Transverse colon (tissue), 4 donors: Measurements from ENCODE around the gene CCL15. TPM values are rescaled to one million over a fixed set of nuclear protein-coding genes. Genes with fewer than 3 reads are reported as not detected.

Experiments used
- DNase-seq: peaks from one replicate; pipeline ENCODE4 v3.0.0-alpha.2; 2019
- H3K27ac ChIP-seq, 4 donors: fragments of 200-600 bp; sonication (generic); 2 replicates each; pipeline ENCODE4 v1.5.1; 2016 to 2018; ENCODE audit warnings: inconsistent platforms in 4 of 4
- H3K27me3 ChIP-seq: fragments of 200-600 bp; sonication (generic); 2 replicates; pipeline ENCODE4 v1.5.1; 2017; ENCODE audit warnings: inconsistent platforms
- H3K36me3 ChIP-seq, 4 donors: fragments of 200-600 bp; sonication (generic); 2 replicates each; pipeline ENCODE4 v1.5.1; 2017 to 2019; ENCODE audit warnings: inconsistent platforms in 4 of 4
- H3K4me1 ChIP-seq, 4 donors: fragments of 200-600 bp; sonication (generic); 2 replicates each; pipeline ENCODE4 v1.5.1; 2017 to 2020; ENCODE audit warnings: inconsistent platforms in 4 of 4
- H3K4me3 ChIP-seq, 4 donors: fragments of 200-600 bp; sonication (generic); 1 replicate in 1 of 4; 2 replicates in 3 of 4; pipeline versions ENCODE4 v1.5.1 to v1.6.1; 2017 to 2019; ENCODE audit warnings: inconsistent platforms in 4 of 4
- H3K9me3 ChIP-seq, 2 donors: fragments of 200-600 bp; sonication (generic); 2 replicates each; pipeline ENCODE4 v1.5.1; 2017 to 2019; ENCODE audit warnings: inconsistent platforms in 2 of 2
- CTCF ChIP-seq, 5 experiments: fragments of 200-600 bp in 3 of 5; fragments of 450-650 bp in 2 of 5; sonication (generic) in 3 of 5; IDR thresholded peaks; 1 replicate in 2 of 5; 2 replicates in 3 of 5; pipeline ENCODE4 v1.5.1; 2016 to 2017; ENCODE audit warnings: antibody characterized with exemption in 5 of 5, inconsistent platforms in 3 of 5, mild to moderate bottlenecking in 2 of 5, moderate library complexity in 1 of 5
- EP300 ChIP-seq: sonication (generic); formaldehyde crosslinking; IDR thresholded peaks from one replicate; pipeline ENCODE4 v1.6.1; 2017; ENCODE audit warnings: antibody characterized with exemption, low read depth
- POLR2A ChIP-seq: fragments of 450-650 bp; IDR thresholded peaks from one replicate; pipeline ENCODE4 v1.6.1; 2016; ENCODE audit warnings: antibody characterized with exemption, mild to moderate bottlenecking, moderate library complexity
- POLR2AphosphoS5 ChIP-seq, 3 donors: sonication (generic); formaldehyde crosslinking; IDR thresholded peaks; one replicate each; pipeline ENCODE4 v1.6.1; 2016; ENCODE audit warnings: antibody characterized with exemption in 3 of 3
- WGBS, 2 donors: methylation state at CpG; one replicate each; pipeline ENCODE4 v1.1.5; 2018; ENCODE audit warnings: low coverage in 1 of 2; 5-methylcytosine and 5-hydroxymethylcytosine counted together
- in situ Hi-C, 4 donors: fragments of 200-750 bp; cut with MboI; loops; one replicate each; pipeline versions ENCODE4 v1.15.0 to v1.15.1; 2017; ENCODE audit warnings: low sequenced_read_pairs in 3 of 4, low pct_ligation_motif_present in 1 of 4, low pct_unique_long_range_greater_than_20kb in 1 of 4
- intact Hi-C: fragments of 100-400 bp; cut with DNase I; formaldehyde crosslinking; loops from one replicate; pipeline ENCODE4 v1.15.1; 2023; ENCODE audit warnings: low total_unique reads
- total RNA-seq, 4 donors: library from RNA; depleted of rRNA; stranded (reverse); fragments of >200 nt; gene quantifications; one replicate each; pipeline ENCODE4 v1.1.0, GENCODE V29; 2016

CCL15 gene
- total RNA-seq, 4 donors from 2014 or later: 6.8 to 68.8 (median 31.5) TPM

- DNase-seq: no peak
- 46 to 75% methylated on average over 2 to 3 of the region's 3 CpGs for WGBS, 2 donors
- intact Hi-C loops: no loop called here
- H3K4me1 ChIP-seq: peaks cover 0 to 4% (median 0%) of the 10 kb centered on the region in 4 donors
- no peaks in the 10 kb centered on the region for H3K36me3 ChIP-seq
- H3K27me3 ChIP-seq: no peaks in the 10 kb centered on the region
- H3K9me3 ChIP-seq: no peaks in the 10 kb centered on the region
- in situ Hi-C loops: no loop called here
- H3K27ac ChIP-seq: no peak overlapping the region
- H3K4me3 ChIP-seq: no peak overlapping the region
- no peak for TF ChIP-seq CTCF (IDR thresholded peaks at IDR 0.05)
- TF ChIP-seq POLR2AphosphoS5 (IDR thresholded peaks at IDR 0.05): no peak
- no peak for TF ChIP-seq POLR2A
- no peak for TF ChIP-seq EP300
These were observed 52.0 kb downstream of the CCL15 start for GRCh38 chr17:35949401-35949800.

GRCh38 chr17:35948092-35948491 is 53.3 kb downstream of the CCL15 start:
- H3K27ac ChIP-seq: no peak overlapping the region
- intact Hi-C loops: no loop called here
- no peak for TF ChIP-seq POLR2AphosphoS5 (IDR thresholded peaks at IDR 0.05)

More at GRCh38 chr17:35948092-35948491, 53.3 kb downstream of the CCL15 start:
- H3K36me3 ChIP-seq: no peaks in the 10 kb centered on the region
- H3K27me3 ChIP-seq: no peaks in the 10 kb centered on the region
- DNase-seq: no peak
- 80 to 85% methylated on average over 4 to 7 of the region's 7 CpGs for WGBS, 2 donors
- peaks cover 3 to 9% (median 7%) of the 10 kb centered on the region in 4 donors for H3K4me1 ChIP-seq
- no peak overlapping the region for H3K4me3 ChIP-seq
- no peaks in the 10 kb centered on the region for H3K9me3 ChIP-seq
- in situ Hi-C loops: no loop called here

Other genes with a start within 250 kb of the CCL15 start
- not detected for gene GAS2L2, start 248.3 kb downstream of the CCL15 start, total RNA-seq
- not detected for gene C17orf50, start 240.7 kb downstream of the CCL15 start, total RNA-seq
- 100 to 1,000 TPM; 104 to 368 (median 128) TPM for gene MMP28, start 205.9 kb downstream of the CCL15 start, total RNA-seq
- 10 to 100 TPM; 13.1 to 74.3 (median 37.9) TPM for gene TAF15, start 192.1 kb downstream of the CCL15 start, total RNA-seq
- not detected for gene HEATR9, start 132.7 kb downstream of the CCL15 start, total RNA-seq
- 10 to 100 TPM in 2 of 4 donors, 1 to 10 TPM in 2; 1.8 to 12.8 (median 6.2) TPM for gene CCL5, start 121.2 kb downstream of the CCL15 start, total RNA-seq
- 10 to 100 TPM in 1 of 4 donors, not detected in 3; 39.2 TPM for gene RDM1, start 70.8 kb downstream of the CCL15 start, total RNA-seq
- gene LYZL6, start 57.8 kb downstream of the CCL15 start, total RNA-seq: not detected
- gene CCL16, start 20.1 kb downstream of the CCL15 start, total RNA-seq: not detected
- 10 to 100 TPM in 1 of 4 donors, 1 to 10 TPM in 3; 4.2 to 19.5 (median 6.8) TPM for gene CCL14, start 14.8 kb downstream of the CCL15 start, total RNA-seq
- 1 to 10 TPM in 1 of 4 donors, not detected in 3; 9.1 TPM for gene CCL23, start 16.4 kb upstream of the CCL15 start, total RNA-seq
- gene CCL18, start 62.7 kb upstream of the CCL15 start, total RNA-seq: 1 to 10 TPM in 2 of 4 donors, not detected in 2; 1.2 to 4.9 TPM
- gene CCL3, start 88.6 kb upstream of the CCL15 start, total RNA-seq: 1 to 10 TPM in 2 of 4 donors, not detected in 2; 1.1 to 4.4 TPM
- gene CCL4, start 102.3 kb upstream of the CCL15 start, total RNA-seq: 10 to 100 TPM in 1 of 4 donors, 1 to 10 TPM in 1, not detected in 2; 4.2 to 10.8 TPM
- gene TBC1D3B, start 175.1 kb upstream of the CCL15 start, total RNA-seq: 10 to 100 TPM in 1 of 4 donors, 1 to 10 TPM in 1, not detected in 2; 5.2 to 12.1 TPM
- under 1 TPM in 1 of 4 donors, not detected in 3; 0.79 TPM for gene CCL3L1, start 195.2 kb upstream of the CCL15 start, total RNA-seq
- 1 to 10 TPM in 2 of 4 donors, not detected in 2; 4.0 TPM for gene CCL4L2, start 209.5 kb upstream of the CCL15 start, total RNA-seq